ENCODE results near the gene MFSD12.
"Not testable (repeated sequence)": the region's sequence is repeated elsewhere in the genome, so short reads cannot be mapped to it uniquely, and the experiment has no call there.

Gene MFSD12

DNA sequence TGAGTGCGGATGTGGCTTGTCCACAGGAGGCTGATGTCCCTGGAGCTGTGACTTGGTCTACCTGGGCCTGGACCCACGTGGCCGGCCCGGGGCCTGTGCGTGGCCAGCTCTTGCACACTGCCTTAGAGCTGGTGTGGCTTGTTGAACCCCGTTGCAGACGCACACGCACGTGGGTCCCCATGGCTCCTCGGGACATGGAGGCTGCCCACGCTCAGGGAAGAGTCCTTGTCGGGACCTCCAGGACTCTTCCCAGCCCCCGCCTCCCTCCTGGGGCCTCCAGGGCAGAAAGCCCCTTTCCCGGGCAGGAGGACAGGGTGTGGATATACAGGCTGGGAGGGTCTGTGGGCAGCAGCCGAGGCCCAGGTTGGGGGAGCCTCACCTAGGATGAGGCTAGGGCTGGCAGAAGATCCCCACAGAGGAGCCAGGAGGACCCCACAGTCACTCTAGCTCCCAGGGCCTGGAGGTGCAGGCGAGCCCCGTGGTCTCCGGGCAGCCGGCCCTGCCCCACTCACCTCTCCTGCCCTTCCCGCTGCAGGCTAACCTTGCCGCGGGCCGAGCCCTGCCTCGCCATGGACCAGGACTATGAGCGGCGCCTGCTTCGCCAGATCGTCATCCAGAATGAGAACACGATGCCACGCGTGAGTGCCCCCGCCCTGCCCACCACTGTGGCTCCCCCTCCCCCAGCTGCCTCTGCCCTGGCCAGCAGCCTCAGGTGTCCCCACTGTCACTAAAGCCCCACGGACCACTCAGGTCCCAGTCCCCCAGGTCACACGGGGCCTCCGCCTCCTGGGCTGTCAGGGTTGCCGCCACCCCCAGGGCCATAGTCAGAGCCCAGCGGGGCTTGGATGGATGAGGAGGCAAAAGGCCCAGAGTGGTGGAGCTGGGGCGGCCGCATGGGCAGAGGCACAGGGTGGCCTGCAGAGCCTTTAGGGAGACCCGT lies 34.7 kb downstream of the MFSD12 start:
- DNase-seq (ENCODE audit: low read depth) = no peak

DNA sequence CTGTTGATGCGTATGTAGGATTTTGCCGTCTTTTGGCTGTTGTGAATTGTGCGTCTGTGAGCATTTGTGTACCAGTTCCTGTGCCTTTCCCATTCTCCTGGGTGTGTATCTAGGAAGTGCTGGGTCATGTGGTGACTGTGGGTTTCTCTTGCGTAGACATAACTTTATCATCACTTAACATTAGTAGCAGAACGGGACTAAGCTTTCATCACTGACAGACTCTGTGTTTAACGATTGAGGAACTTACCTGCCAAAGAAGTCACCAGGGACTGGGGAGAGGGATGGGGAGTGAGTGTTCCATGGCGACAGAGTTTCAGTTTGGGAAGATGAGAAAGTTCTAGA lies 36.3 kb downstream of the MFSD12 start:
- no peak for DNase-seq (ENCODE audit: low read depth)

DNA sequence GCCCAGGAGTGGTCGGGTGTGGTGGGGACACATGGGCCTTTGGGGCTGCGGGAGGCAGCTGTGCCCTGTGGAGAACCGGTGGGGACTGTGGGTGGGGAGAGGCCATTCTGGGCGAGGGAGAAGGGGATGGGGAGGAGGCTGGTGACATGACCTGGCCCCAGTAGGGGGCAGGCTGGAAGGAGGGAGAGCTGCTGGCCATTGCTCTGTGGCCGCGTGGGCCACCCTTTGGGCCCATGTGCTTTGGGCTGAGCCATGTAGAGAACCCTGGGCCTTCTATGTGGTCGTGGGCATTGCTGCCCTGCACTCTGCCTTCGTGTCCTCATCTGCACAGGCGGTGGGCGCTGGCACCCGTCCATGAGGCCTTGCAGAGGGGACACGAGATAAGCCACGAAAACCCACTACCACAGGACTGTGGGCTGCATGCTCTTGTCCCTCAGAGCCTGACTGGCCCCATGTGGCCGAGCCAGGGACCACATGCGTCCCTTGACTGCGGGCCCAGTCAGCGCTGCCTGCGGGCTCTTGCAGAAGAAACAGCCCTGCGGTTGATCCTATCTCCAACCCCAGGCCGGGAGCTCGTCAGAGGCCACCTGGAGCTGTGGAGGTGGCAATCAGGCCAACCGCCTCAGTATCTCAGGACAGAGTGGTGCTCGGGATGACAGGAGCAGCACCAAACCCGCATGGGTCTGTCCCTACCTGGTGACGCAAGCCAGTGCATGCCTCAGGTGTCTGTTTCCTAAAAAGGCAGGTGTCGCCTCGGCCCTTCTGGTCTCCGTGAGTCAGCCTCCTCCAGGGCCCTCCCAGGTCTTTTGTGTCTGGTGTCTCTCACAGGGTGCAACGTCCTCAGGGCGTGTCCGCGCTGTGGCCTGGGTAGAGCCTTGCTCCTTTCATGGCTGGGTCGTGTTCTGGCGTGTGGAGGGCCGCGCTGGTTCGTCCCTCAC lies 37.0 kb downstream of the MFSD12 start:
- DNase-seq (ENCODE audit: low read depth) = no peak

DNA sequence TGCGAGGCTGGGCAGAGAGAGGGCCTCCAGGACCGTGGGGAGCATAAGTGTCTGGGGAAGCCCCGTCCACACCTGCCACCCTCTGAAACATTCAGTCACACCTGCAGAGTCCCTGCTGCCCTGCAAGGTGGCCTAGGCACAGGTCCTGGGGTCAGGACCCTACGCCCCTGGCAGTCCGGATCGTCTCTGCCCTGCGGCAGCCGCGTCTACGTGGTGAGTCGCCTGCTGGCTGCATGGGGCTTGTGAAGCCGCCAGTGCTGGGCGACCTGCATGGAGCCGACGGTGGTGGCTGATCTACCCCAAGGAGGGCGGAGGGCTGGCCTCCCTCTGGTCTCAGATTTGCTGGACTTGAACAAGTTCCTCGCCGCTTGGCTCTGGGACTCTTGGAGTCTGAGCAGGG lies 38.3 kb downstream of the MFSD12 start:
- DNase-seq (ENCODE audit: low read depth) = no peak

DNA sequence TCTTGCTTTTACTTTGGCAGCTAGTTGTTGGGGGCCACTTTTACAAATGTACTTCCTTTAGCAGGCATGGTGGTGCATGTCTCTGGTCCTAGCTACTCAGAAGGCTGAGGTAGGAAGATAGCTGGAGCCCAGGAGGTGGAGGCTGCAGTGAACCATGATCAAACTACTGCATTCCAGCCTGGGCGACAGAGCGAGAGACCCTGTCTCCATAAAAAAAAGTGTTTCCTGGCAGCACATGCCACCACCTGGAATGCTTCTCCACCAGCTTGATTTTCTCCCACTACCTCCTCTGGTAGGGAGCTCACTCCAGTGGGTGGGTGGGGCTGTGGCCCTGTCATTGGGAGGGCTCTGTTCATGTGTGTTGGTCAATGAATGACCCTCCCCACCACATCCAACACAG lies 38.7 kb downstream of the MFSD12 start:
- DNase-seq (ENCODE audit: low read depth) = no peak

DNA sequence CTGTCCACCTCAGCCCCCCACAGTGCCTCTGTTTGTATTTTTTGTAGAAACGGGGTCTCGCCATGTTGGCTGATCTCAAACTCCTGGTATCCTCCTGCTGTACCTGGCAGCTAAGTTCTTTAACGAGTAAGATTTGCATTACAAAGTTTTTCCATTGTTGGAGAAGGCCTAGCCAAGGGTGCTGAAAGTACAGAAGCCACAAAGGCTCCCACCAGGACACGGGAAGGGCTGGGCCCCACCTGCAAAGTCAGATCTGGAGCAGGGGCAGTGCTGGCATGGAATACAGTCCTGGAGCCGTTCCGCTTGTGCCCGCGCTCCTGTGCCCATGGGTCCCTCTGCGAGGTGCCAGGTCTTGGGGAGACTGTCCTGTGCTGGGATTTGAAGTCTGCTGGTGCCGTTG lies 39.1 kb downstream of the MFSD12 start:
- no peak for DNase-seq (ENCODE audit: low read depth)

DNA sequence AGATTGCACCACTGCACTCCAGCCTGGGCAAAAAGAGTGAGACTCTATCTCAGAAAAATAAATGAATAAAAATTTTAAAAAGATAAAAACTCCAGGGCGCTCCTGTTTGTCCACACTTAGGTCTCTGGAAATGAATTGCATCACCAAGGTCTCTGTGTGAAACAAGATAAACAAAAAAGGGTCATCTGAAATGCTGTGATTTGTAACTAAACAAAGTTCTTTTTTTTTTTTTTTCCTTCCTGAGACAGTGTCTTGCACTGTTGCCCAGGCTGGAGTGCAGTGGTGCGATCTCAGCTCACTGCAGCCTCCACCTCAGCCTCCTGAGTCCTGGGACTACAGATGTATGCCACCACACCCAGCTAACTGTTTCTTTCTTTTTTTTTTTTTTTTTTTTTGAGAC lies 39.7 kb downstream of the MFSD12 start:
- no peak for DNase-seq (ENCODE audit: low read depth)

DNA sequence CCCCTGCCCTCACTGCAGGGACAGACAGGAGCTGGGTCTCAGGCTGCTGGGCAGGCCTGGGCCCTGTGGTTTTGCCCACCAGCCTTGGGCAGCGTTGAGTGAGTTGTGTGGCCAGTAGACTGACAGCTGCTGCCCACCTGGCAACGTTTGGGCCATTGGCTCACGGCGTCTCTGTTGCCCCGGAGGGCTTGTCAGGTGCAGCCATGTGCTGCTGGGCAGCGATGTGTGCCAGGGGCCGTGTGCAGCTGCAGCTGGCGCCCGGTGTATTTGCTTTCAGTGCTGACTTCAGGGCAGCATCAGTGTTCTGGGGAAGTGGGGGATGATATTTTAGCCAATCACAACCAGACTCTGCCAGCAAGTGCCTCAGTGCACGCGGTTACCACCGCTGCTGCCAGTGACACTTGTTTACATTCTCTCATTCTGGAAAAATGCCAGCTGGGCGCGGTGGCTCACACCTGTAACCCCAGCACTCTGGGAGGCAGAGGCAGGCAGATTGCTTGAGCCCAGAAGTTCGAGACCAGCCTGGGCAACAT lies 40.6 kb downstream of the MFSD12 start:
- no peak for DNase-seq (ENCODE audit: low read depth)

DNA sequence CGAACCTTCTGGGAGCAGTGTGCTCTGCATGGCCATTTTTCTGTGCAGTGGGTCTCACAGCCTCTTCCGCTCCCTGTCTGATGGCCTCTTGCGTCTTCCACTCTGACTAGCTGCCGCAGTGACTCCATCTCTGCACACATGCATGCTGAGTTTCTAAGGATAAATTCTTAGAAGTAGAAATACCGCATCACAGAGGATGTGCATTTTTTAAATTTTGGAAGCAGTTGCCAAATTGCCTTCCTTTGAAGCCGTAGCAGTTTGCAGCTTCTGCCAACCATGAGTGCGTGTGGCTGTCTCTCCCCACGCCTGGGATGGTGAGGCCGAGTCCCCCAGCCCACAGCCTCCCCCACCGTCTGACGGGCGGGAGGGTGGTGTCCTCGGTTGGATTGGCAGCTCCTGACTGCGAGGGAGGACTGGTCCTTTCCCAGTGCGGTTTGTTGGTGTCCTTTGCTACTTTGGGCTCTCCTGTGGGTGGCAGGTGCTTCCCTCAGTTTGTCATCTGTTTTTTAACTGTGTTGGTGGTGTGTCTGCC lies 41.4 kb downstream of the MFSD12 start:
- no peak for DNase-seq (ENCODE audit: low read depth)

DNA sequence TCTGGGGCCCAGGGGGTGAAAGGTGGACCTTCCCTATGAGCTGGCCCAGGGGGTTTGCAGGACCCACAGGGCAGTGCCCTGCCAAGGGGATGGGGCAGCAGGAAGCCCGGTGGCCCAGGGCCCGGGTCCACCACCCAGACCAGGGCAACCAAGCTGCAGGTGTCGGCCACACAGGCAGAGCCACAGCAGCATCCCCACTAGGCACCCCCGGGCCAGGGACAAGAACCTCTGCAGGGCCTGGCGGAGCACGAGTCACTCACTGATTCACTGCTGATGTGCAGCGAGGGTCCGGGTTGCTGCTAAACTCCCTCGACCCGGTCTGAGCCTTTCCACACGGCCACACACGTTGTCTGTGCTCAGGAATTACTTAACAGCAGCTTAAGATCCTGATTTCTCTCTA lies 42.5 kb downstream of the MFSD12 start:
- DNase-seq (ENCODE audit: low read depth) = no peak

DNA sequence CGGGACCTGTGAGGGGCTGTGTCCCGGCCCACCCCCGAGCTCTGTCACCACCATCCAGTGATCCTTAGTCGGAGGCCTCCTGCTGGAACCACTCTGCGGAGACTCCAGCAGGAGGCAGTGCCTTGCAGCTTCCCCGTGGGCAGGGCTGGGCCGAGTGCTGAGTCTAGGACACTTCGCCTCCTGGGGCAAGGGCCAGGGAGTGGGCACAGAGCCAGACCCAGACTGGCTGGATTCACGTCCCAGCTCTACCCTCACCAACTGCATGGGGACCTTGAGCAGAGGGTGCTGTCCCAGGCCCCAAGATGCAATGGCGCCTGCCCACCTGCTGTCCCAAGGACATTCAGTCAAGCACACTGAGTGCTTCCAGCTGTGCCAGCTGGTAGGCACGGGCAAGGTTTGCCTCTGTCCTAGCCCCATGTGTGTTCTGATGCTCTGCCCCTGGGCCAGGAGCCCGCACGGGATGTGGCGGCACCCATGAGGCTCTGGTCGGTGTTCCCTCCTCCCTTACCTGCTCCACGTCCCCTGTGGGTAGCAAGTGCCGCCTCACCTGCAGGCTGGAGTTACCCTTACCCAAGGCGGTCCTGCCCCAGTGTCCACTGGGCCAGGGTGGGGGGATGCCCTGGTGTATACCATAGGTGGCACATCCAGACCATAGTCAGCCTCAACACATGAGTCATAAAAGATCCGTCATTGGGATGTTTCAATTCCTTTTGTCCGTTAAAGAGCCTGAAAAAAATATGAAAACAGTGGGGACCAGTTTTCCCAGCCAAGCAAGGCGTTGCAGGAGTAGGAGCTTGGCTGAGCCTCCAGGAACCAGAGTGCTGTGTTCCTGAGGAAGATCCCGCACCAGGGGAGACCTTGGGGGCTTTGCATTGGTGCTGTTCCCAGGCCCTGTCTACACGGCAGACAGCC lies 43.9 kb downstream of the MFSD12 start:
- DNase-seq (ENCODE audit: low read depth) = no peak

DNA sequence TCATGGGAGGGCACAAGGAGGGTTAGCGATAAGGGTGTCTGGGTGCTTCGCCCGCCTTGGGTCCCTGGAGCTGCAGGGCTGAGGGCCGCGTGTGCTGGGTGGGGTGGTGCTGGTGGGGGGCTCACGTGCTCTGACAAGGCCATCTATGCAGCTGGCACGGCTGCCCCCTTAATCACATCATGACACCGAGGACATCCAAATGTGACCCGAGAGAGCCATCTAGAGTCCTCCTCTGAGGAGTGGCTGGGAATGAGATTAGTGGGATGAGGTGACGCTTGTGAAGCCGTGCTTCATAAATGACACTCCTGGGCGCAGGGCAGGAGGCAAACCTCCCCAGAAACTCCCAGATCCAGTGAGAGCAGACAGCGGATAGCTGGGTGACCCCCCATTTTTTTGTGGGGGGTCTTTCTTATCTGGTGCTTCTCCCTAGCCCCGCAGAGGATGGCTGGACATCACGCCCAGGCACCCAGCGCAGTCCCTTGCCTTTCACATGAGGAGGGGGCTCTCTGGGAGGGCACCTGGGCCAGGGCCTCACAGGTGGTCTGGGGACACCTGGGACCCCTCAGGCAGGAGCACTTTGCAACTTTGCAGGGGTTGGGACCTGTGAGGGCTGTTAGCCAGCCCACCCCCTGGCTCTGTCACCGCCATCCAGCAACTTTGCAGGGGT lies 44.7 kb downstream of the MFSD12 start:
- DNase-seq (ENCODE audit: low read depth) = no peak

DNA sequence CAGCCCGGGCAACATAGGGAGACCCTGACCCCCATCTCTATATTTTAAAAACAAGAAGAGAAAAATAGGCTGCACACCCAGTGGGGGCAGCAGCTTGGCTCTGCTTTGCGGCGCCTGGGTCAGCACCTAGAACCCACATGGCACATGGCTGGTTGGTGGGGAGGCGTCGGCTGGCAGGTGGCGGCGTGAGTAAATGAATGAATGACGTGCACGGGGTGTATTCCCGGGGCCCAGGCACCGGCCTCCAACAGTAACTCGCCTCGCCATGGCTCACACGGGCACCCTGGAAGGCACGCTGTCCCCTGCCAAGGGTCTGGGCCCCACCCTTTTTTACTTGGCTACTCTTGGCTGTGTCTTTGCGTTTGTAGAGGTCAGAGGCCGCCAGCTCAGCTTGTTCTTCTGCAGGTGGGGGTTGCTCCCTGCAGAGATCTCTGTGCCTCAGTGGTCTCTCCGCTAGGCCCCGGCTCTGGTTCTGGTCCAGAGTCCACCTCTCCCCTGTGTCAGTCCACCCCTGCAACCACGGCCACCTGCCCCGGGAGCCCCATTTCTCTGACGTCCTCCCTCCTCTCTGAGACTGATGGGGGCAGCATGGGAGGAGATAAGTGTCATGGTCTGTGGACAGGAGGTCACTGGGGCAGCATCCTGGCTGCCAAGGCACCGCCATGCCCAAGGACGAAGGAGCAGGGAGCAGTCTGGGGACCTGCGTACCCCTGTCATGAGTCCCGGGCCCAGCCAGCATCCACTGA lies 45.7 kb downstream of the MFSD12 start:
- DNase-seq (ENCODE audit: low read depth) = no peak

DNA sequence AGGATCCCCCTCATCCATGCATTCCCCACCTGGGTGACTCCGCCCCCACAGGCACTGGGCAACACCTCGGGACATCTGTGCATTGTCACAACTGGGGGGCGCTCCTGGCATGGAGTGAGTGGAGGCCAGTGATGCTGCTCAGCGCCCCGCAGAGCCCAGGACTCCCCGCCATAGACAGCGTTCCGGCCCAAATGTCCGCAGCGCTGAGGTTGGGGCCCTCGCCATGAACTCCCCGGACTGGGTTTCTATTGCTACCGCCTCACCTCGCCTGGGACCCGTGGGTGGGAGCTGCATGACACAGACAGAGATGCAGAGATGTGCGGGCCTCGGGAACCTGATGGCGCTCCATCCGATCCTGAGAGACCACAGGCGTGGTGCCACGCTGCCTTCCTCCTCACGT lies 46.7 kb downstream of the MFSD12 start:
- no peak for DNase-seq (ENCODE audit: low read depth)

DNA sequence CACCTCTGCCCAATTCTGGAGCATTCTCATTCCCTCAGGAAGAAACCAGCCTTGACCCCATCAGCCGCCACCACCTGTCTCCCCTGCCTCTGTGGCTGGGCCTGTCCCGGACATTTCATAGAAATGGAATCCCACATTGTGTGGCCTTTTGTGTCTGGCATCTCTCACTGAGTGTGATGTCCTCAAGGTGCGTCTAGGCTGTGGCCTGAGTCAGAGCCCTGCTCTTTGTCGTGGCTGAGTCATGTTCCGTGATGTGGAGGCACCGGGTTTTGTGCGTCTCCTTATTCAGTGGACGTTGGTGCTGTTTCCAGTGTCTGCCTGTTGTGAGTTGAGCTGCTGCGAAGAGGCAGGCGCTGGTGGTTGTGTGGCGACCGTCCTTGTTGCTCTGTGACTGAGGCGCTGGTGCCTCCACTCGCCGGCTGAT lies 47.8 kb downstream of the MFSD12 start:
- no peak for DNase-seq (ENCODE audit: low read depth)

DNA sequence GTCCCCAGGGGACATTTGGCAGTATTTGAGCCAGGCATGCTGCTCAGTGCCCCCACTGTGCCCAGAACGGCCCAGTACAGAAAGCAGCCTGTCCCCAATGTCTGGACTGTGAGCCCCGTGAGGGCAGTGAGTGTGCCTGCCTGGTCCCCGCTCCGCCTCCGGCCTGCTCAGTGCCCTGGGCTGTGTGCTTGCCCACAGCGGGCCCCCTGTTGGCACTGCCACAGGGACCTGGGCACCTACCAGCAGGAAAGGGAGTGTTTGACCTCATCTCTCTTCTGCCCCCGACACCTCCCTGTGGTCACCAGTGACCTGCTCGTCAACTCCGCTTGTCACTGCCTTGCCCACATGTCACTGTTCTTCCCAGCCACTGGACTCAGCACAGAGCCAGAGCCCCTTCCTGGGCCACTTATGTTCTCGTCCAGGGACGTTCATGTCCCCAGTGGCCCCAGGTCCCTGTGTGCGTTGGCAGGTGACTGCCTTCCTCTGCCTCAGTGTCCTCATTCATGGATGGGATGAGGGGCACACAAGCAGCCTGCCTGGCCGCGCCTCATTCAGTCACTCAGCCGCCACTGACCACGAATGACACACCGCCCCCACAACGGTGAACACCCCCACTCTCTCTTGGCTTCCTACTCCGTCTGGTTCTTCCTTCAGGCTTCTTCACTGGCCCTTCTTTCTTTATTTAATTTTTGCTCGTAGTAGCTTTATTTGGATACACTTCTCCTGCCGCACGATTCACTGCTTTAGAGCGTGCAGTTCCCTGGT lies 48.4 kb downstream of the MFSD12 start:
- no peak for DNase-seq (ENCODE audit: low read depth)

DNA sequence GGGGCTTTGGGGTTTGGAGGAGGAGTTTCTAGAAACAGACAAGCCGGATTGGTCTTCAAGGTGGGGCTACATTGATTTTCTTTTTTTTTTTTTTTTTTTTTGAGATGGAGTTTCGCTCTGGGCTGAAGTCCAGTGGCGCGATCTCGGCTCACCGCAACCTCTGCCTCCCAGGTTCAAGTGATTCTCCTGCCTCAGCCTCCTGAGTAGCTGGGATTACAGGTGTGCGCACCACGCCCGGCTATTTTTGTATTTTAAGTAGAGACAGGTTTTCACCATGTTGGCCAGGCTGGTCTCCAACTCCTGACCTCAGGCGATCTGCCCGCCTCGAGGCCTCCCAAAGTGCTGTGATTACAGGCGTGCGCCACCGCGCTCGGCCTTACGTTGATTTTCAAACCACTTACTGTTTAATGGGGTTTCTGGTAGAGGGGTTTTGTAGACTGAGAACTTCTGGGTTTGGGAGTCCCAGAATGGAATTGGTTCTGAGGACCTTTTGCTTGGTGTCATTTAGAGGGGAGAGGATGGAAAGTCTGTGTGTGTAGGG lies 49.2 kb downstream of the MFSD12 start:
- not testable (repeated sequence) for DNase-seq (ENCODE audit: low read depth)

DNA sequence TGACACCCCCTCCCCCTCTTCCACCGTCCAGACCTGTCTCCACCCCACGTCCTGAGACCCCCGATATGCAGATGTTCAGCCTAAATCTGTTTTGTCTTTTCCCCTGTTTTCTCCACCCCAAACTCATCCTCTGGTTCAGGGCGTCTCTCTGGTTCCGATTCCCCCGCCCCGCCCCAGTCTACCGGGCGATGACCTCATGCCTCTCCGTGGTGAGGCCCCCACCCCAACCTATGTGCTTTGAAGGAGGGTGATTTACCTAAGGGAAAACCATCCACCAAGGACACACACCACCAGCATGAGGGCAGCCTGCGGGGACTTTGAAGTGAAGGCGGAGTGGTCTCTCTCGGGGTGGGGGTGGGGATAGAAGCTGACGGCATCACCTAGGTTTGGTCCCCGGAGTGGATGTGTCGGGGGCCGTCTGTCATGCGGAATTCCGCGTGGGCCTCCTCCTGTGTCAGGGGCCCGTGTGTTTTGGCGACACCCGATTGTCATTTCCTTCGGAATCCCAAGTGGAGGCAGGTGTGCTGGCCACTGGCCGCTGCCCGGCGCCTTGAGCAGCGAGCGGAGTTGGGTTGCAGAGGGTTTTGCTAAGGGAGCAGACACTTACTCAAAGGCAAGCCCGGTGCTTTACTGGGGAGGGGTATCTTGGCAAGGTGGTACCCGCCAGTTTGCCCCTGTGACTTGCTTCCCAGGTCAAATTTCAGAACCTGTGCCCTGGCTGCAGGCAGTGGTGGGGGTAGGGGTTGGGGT lies 49.8 kb downstream of the MFSD12 start:
- DNase-seq (ENCODE audit: low read depth) = no peak

All from HS-5 (cell line).